ENCODE measurements around the gene PPP2R5C. TPM values are rescaled to one million over a fixed set of nuclear protein-coding genes. Genes with fewer than 3 reads are reported as not detected.

The PPP2R5C gene
- total RNA-seq, 1 donor from 2014 or later: 166 TPM

DNA sequence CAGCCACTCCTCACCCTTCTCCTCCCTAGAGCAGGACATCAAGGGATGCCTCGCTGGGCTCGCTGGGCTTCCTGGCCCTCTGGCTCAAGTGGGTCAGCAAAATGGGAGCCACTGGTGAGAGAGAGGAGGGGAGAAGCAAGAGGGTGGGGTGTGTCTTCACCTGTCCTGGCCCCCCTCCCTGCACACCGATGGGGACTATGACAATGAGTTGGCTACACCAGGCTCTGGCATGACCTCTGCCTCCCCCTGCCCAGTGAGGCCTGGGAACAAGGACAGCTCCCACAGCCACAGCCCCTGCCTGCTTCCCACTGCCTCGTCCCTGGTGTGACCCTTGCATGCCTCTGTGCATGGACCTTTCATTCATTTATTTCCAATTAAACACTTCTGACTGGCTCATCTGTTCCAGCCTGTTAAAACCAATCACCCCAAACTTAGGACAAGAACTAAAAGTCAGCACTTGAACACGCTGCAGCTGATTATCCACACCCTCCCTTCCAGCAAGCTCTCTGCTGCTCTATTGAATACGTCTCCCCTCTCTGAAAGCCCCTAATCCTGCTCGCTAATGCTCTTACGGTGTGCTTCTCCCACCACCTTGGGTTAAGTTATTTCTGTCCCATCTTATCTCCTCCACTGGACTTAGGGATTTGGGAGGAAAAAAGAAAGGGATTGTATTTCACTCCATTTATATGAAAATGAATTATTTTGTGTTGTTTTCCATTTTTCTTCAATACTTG is 5.8 kb upstream of the PPP2R5C start:
- DNase-seq: no peak

DNA sequence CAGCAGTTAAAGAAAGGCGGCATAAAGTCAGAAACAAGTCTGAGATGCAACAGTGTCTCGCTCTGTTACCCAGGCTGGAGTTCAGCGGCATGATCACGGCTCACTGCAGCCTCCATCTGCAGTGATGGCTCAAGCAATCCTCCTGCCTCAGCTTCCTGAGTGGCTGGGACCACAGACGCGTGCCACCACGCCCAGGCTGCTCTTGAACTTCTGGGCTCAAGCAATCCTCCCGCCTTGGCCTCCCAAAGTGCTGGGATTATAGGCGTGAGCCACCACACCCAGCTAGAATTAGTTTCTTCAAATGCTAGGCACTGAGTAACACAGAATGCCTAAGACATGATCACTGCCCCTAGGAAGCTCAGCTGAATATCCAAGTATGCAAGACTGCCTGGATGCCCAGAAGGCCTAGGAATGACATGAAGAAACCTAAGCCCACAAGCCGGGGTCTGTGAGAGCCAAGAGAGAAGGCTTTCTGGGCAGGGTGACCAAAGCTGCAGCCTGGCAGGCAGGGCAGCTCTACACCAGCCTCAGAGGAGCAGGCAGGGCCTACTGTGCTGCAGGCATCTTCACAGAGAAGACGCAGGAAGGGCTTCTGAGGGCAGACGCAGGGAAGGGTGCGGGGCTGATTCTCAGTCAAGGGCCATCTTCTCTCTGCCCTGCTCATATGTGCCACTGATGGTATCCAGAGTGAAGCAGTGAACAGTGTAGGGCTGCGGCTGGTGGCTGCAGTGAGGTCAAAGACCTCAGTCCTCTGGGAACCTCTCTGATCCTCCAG is 4.3 kb upstream of the PPP2R5C start:
- no peak for DNase-seq

DNA sequence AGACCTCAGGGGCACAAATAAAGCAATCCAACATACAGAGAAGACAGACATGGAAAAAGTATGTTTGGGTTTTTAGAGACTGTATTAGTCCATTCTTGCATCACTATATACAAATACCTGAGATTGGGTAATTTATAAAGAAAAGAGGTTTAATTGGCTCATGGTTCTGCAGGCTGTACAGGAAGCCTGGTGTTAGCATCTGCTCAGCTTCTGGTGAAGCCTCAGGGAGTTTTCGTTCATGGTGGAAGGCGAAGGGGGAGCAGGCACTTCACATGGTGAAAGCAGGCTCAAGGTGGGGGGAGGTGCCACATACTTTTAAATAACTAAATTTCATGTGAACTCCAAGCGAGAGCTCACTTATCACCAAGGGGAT is 3.7 kb upstream of the PPP2R5C start:
- no peak for DNase-seq

DNA sequence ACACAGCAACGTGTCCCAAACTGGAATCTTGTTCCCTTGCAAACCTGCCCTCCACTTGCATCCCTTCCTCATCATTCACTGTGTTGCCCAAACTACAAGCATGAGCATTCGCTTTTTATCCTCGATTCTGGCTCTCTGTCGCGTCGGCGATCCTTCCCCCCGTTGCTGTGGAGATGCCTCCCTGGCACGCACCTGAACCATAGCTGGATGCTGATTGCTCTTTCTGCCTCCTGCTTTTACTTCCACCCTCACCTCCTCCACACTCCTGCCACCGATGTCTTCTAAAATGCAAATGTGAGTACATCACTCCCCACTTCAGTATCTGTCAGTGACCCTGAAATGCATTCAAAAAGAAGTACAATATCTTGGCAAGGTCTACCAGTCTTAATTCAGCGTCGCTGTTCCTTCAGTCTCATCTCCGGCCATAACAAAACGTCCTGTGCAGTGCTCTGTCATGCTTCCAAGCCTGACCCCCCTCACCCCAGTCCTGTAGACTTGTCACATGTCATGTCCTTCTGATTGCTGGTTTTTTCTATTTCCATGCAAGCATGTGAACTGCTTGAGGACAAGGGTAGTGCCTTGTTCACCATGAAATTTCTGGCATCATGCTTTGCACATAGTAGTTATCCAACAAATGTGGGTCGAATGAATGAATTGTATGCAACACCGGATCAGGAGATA is 2.5 kb upstream of the PPP2R5C start:
- no peak for DNase-seq

DNA sequence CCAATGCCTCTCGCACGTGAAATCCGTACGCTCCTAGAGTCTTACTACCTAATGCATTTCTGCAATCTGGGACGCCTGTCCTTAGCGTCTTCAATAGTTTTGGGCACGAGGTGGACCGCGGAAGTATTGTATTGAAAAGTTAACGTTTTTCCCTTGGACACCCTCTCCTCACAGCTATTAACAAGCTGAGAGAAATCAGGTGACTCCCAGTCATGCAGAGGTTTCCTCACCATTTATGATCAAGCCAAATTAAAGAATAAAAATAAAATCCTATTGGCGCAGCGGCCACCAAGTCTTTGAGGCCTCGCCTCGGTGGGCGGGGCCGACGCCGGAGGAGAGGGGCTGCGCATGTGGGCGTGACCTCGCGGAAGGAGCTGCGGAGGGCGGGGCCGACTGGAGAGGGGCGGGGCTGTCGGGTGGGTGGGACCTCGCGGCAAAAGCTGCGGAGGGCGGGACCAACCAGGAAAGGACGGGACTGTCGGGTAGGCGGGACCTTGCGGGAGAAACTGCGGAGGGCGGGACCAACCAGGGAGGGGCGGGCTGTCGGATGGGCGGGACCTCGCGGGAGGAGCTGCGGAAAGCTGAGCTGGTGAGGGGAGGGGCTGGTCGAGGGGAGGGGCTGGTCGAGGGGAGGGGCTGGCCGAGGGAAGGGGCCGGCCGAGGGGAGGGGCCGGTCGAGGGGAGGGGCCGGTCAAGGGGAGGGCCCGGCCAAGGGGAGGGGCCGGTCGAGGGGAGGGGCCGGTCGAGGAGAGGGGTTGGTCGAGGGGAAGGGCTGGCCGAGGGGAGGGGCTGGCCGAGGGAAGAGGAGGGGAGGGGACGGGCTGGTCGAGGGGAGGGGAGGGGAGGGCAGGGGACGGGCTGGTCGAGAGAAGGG is 1.1 kb upstream of the PPP2R5C start:
- DNase-seq: peak; percentile 99

DNA sequence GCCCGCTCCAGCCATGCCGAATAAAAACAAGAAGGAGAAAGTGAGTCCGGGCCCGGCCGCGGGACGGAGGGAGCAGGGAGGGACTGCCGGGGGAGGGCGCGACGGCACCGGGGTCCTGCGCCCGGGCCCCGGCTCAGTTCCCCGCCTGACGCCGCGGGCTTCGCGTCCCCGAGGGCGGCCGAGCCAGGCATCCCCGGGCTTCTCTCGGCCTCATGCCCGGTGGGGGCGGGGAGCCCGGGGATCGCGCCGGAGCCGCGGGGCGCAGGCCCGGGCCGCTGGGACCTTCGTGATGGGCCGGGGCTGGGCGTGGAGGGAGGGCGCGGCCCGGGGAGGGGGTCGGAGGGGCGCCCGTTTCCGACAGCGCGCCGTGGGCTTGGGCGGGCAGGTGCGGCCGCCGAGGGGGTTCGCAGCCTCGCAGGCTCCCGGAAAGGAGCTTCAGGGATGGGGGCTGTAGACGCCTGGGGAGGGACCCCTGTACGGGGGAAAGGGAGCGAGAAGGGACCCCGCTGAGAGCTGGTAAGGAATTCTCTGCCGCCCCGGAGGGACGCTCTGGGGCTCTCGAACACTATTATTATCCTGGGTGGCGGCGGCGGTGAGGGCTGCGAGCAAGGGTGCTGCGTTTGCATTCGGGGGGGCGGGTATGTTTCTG is 496 bp downstream of the PPP2R5C start:
- no peak for DNase-seq

DNA sequence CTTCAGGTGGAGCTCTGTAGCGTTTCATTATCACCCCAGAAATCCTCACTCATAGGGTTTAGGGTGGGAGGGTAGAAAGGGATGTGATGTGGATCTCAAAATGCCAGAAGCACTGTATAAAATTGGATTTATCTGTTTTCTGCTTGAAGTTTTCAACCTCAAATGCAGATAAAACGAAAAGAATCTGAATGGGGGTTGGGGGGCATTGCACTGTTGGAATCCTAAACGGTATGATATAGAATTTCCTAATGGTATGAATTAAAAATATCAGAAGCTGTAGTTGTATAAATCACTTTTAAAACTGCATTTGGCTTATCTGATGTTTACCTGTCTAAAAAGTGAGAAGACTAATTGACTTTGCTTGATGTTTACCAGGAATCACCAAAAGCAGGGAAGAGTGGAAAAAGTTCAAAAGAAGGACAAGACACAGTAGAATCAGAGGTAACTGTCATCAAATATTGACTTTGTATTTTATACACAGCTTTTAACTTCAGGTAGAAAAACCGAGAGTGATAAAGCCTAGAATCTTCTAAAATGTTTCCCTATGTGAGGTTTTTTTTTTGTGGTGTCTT is 1.1 kb downstream of the PPP2R5C start:
- DNase-seq: no peak

DNA sequence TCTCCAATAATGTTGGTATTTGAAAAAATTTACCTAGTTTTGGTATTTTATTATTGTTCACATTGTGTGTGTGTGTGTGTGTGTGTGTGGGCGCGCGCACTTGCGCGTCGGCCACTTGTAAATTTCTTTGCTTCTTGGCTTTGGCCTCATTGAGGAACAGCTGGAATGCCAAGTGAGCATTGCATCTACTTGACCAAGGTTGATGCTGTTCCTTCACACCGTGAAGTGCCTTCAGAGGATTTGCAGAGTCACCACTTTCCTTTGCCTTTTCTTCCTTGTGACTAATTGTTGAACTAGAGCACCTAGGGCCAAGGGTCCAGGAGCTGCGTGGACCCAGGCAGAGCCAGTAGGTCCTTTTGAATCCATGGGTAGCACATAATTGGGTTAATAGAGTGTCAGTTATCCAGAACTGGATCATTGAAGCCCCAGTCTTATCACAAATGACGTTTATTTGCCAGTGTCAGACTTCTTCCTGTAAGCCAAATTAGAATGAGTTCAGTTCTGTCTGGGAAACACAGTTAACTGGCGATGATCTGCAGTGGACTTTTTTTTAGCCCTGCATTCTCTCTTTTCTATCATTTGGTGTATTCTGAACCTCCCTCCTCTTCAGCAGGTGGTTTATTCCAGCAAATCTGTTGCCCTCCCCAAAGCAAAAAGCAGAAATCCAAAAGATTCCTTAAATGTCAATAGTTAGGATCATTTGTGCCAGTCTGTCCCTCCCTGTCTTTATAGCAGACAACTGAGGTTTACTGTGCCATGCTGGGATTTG is 2.6 kb downstream of the PPP2R5C start:
- DNase-seq: no peak

DNA sequence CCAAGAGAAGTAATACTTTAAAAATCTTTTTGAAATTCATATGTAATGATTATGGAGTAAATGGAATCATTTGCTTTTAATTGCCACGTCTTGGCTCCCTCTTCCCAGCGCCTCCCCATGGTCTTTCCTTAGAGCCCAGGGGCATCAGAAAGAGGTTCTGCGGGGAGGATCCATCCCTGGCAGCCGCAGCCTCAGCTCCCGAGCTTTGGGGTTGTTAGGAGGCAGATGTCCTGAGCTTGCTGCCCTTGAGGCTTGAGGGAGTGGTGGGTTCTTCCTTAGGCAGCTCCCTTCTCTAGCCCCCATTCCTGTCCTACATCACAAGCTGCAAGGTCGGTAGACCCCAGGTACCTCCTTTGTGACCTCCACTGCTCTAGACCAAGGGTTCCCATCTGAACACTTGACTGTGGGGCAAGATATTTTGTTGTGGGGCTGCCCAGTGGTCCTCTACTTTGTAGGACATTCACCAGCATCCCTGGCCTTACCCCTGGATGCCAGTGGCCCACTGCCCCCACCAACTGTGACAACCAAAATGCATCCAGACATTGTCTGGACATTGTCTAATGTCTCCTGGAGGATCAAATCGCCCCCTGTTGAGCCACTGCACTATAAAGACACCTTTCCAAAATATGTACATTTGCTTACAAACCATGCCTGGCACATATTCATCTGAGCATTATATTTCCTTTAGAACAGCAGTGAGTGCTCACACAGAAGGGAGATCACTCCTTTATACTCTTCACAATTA is 6.3 kb downstream of the PPP2R5C start:
- DNase-seq: no peak

DNA sequence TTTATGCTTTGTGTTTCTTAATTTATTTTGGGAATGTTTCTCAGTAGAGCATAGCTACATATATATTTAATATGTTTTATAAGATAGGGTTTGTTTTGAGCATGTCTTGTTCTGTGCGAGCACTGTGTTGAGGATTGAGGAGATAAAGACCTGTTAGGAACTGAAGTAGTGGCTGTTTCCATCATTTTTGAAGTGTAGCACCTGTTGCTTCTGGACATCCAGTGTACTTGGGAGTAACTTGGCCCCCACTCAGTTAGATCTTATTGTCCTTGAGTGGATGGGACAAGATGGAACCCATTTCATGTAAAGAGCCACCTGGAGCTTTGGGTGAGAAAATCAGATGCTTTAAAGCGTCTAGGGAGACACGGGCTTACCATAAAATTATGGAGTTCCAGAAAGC is 8.7 kb downstream of the PPP2R5C start:
- no peak for DNase-seq

DNA sequence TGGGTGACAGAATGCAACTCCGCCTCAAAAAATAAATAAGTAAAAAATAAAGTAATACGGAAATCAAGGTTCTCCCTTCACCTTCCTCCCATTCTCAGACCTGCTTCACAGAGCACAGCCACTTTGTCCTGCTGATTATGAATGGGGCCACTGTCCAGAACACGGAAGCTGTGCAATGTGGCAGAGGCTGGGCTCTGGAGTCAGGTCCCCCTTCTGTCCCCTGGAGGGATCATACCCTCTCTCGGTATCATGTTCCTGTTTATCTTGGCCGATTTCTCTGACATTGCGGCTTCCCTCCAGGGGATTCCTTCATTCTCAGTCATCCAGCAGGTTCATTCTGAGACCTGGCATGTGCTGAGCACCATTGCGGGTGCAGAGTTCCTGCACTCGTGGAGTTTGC is 11.3 kb downstream of the PPP2R5C start:
- no peak for DNase-seq

DNA sequence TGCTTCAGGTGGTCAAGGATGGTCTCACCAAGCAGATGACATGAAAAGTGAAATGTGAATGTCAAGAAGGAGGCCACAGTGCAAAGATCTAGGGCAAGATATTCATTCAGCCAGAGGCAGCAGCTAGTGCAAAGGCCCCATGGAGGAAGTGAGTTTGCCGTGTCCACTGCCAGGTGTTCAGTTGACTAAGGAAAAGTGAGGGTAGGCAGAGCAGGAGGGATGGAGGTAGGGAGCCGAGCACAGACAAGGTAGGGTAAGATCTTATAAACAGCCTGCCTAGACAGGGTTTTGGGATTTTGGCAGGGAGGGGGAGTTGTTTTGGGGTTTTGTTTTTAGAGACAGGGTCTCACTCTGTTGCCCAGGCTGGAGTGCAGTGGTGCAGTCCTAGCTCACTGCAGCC is 11.9 kb downstream of the PPP2R5C start:
- no peak for DNase-seq

DNA sequence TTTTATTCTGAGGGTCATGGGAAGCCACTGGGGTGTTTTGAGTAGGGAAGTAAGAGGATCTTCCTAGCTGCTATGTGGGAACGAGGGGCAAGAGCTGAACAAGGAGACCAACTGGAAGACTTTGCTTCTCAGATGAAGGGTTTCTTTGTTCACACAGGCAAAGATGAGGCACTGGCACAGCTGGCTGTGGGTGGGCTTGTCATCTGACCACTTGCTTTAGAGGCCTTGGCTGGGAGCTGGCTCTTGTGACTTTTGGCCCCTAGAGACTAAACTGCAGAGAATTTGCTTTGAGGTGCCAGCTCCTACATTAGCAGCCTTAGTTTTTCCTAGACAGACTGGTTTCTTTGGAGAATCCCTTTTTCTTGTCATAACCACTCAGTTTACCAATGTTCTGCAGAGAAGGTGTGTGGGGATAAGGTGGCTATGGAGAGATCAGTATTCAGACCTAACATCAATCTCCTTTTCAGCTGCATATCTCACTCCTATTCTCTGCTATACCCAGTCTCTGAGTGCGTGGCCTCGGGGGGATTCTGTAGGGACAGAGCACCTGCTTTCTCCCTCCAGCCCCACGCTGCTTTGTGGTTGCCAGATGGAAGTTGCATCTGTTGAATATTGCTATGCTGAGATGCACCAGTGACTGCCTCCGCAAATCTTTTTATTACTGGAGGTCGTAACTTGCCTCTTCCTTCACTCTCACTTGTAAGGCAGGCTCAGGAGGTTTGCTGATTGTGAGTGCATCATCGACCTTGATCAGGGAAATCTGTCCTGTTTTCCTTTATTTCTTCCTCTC is 12.7 kb downstream of the PPP2R5C start:
- no peak for DNase-seq

DNA sequence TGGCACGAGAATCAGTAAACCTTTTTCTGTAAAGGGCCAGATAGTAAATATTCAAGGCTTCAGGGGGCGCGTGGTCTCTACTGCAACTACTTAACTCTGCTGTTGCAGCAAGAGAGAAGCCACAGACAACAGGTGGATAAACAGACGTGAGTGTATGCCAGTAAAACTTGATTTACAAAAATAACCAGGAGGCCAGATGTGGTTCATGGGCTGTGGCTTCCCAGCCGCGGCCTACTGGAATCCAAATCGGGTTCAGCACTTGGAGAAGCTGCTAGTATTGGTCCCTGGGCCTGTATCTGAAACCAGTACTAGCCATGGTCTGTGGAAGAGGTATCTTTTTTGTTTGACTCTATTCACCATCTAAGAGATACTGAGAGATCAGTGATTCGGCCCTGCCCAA is 13.3 kb downstream of the PPP2R5C start:
- no peak for DNase-seq

DNA sequence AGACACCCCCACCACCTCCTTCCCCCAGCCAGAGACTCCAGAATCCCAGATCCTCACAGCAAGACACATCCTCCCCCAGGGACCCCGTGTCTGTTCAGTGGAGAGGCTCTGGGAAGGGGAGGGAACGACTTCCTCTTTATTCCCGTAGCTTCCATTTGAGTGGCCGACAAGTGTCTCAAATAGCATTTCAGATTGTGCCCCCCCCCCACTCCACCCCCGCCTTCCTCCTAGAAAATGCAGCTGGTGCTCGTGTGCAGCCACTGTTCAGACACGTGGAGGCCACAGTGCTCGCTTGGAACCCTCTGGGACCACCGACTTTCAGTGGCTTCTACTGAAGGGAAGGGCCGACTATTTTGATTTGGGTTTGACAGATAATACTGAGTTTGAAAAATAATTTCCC is 14.3 kb downstream of the PPP2R5C start:
- DNase-seq: no peak

DNA sequence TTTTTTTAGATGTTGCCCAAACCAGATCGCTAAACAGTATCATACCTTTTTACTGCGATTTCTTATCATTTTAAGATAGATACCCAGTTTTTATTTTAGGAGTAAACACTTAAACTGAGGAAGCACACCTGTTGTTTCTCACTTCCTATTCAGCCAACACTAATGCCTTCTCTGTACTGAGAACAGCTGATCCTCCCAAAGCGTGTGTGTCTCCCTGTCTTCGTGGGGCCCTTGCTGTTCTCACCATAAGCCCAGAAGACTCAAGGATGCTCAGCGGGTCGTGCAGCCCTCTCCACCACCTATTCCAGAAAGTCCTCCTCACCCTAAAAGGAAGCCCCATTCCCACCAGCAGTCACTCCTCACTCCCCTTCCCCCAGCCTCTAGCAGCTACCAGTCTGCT is 14.8 kb downstream of the PPP2R5C start:
- DNase-seq: no peak

DNA sequence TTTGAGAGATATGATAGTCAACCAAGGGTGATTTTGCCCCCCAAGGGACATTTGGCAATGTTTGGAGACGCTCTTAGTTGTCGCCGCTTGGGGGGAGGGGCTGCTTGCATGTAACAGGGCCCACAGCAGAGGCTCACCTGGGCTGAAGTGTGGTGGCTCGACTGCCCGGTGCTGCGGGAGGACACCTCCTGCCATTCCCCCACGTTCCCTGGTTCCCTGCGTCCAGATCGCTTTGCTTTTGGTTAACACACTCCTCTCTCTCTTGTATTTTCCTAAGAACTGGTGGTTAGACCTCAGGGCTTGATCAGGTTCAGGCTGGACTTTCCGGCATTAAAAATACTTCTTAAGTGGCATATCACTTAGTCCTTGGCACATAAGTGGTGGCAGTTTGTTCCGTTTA is 18.9 kb downstream of the PPP2R5C start:
- DNase-seq: no peak

DNA sequence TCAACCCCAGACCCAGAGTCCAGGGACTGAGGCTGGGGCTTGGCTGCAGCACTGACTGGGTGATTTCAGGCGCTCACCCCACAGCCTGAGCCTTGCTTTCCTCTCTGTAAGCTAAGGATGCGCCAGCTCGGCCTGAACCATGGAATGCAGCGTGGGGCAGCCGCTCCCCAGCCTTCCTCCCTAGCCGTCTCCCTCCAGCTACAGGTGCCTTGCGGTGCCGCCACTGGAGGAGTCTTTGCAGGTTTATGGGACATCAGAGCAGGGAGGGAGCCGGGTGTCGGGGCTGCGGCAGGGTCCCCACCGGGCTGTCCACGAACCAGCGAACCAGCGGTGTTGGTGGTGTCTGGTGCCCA is 19.4 kb downstream of the PPP2R5C start:
- no peak for DNase-seq
